AG09319 (cell line): ENCODE data around the gene BRCA1.

ENCODE experiments used
- DNase-seq: peaks from one replicate; pipeline ENCODE4 v3.0.0-alpha.2; 2010; ENCODE audit warnings: low read depth; ENCODE audit errors: extremely low read depth
- TF ChIP-seq, protein P1 (sequence below): IDR thresholded peaks from 2 replicates; pipeline ENCODE4 v1.5.1; 2011; ENCODE audit warnings: low read depth, mild to moderate bottlenecking, inconsistent platforms, low read length, moderate library complexity

Gene BRCA1

DNA sequence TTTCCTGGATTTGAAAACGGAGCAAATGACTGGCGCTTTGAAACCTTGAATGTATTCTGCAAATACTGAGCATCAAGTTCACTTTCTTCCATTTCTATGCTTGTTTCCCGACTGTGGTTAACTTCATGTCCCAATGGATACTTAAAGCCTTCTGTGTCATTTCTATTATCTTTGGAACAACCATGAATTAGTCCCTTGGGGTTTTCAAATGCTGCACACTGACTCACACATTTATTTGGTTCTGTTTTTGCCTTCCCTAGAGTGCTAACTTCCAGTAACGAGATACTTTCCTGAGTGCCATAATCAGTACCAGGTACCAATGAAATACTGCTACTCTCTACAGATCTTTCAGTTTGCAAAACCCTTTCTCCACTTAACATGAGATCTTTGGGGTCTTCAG, 32.3 kb downstream of the BRCA1 start:
- TF ChIP-seq, protein P1, sequence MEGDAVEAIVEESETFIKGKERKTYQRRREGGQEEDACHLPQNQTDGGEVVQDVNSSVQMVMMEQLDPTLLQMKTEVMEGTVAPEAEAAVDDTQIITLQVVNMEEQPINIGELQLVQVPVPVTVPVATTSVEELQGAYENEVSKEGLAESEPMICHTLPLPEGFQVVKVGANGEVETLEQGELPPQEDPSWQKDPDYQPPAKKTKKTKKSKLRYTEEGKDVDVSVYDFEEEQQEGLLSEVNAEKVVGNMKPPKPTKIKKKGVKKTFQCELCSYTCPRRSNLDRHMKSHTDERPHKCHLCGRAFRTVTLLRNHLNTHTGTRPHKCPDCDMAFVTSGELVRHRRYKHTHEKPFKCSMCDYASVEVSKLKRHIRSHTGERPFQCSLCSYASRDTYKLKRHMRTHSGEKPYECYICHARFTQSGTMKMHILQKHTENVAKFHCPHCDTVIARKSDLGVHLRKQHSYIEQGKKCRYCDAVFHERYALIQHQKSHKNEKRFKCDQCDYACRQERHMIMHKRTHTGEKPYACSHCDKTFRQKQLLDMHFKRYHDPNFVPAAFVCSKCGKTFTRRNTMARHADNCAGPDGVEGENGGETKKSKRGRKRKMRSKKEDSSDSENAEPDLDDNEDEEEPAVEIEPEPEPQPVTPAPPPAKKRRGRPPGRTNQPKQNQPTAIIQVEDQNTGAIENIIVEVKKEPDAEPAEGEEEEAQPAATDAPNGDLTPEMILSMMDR, result no peak

DNA sequence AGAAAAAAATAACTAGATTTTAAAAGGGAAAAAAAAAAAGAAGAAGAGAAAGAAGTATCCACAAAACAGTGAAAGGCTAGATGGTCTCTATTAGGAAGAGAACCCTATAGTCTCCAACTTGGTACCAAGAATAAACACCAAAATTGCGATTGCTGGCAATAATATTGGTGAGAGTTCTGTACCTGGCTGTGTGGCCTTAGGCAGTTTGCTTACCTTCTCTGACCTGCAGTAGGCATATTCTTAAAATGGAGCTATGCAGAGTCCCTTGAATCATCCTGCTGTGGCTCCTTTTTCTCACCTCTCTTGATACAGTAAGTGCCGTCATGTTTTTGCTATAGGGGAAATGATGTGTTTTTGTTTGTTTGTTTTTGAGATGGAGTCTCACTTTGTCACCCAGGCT, 35.1 kb downstream of the BRCA1 start:
- DNase-seq, result no peak
- TF ChIP-seq, protein P1, result no peak

More for the DNA sequence above, 32.3 kb downstream of the BRCA1 start:
- no peak for DNase-seq

DNA sequence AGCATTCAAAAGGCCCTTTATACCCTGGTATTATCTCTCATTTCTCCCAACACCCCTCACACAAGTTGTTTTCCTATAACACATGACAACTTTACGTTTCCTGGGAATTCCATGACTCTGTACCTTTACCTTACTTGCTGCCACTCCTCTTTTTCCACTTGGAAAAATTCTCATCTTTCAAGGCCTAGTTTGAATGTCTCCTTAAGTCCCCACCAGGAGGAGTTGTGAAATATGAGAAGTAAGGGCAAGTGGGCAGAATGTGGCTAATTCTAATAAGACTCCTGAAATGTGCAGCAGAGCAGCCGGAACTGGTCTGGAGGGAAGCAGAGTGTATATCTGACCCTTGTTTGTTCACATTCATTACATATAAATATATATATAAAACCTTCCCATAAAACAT, 39.7 kb downstream of the BRCA1 start:
- TF ChIP-seq, protein P1, result no peak; the same call in 1 of the 2 replicates
- DNase-seq, result no peak

DNA sequence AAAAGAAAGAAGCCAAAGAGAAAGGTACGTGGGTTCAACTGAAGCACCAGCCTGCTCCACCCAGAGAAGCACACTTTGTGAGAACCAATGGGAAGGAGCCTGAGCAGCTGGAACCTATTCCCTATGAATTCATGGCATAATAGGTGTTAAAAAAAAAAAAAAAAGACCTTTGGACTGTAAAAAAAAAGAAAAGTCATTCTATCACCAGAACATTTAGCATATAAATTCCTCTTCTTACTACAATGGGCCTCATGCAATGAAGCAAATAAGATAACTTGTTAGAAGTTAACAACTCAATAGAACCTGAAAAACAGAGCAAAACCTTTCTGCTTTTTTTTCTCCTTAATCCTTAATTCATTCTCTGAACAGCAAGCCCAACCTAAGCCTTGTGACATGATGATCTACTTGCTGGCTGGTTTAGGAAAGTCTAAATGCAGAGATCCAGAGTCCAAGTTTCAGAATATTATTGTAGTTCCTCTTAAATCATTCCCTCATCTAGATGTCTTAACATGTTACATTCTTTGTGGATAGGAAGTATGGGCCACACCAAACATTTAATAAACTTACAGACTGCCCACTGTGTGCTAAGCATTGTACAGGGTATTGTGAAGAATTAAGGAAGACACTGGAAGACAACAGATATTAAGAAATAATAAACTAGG, 45.4 kb downstream of the BRCA1 start:
- TF ChIP-seq, protein P1, result no peak
- DNase-seq, result no peak

DNA sequence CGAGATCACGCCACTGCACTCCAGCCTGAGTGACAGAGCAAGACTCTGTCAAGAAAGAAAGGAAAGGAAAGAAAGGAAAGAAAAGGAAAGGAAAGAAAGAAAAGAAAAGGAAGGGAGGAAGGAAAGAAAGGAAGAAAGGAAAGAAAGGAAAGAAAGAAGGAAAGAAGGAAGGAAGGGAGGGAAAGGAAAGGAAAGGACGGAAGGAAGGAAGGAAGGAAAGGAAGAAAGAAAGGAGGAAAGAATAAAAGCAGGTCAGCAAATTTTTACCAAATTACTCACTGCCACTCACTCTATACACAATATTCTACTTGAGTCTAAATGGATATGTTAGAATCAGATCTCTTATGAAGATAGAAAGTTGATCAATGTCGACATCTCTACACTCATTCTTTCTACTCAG, 50.3 kb downstream of the BRCA1 start:
- DNase-seq, result no peak
- TF ChIP-seq, protein P1, result no peak

GRCh38 chr17:43070872-43071271, 54.3 kb downstream of the BRCA1 start:
- DNase-seq, result no peak
- TF ChIP-seq, protein P1, result no peak

GRCh38 chr17:43070257-43070656, 54.9 kb downstream of the BRCA1 start:
- no peak for DNase-seq
- TF ChIP-seq, protein P1, result no peak
